Transverse colon (tissue), 4 donors: ENCODE data around the gene OR4F15.

Experiments used
- EP300 ChIP-seq: sonication (generic); formaldehyde crosslinking; IDR thresholded peaks from one replicate; pipeline ENCODE4 v1.6.1; 2017; ENCODE audit warnings: antibody characterized with exemption, low read depth
- POLR2A ChIP-seq: fragments of 450-650 bp; IDR thresholded peaks from one replicate; pipeline ENCODE4 v1.6.1; 2016; ENCODE audit warnings: antibody characterized with exemption, mild to moderate bottlenecking, moderate library complexity
- POLR2AphosphoS5 ChIP-seq, 3 donors: sonication (generic); formaldehyde crosslinking; IDR thresholded peaks; one replicate each; pipeline ENCODE4 v1.6.1; 2016; ENCODE audit warnings: antibody characterized with exemption in 3 of 3
- TF ChIP-seq, protein P1 (sequence below), 5 experiments: fragments of 200-600 bp in 3 of 5; fragments of 450-650 bp in 2 of 5; sonication (generic) in 3 of 5; IDR thresholded peaks; 1 replicate in 2 of 5; 2 replicates in 3 of 5; pipeline ENCODE4 v1.5.1; 2016 to 2017; ENCODE audit warnings: antibody characterized with exemption in 5 of 5, inconsistent platforms in 3 of 5, mild to moderate bottlenecking in 2 of 5, moderate library complexity in 1 of 5

GRCh38 chr15:101804941-101805340 is 7.1 kb upstream of the OR4F15 start:
- TF ChIP-seq POLR2AphosphoS5 (IDR thresholded peaks at IDR 0.05): no peak
- TF ChIP-seq, protein P1, sequence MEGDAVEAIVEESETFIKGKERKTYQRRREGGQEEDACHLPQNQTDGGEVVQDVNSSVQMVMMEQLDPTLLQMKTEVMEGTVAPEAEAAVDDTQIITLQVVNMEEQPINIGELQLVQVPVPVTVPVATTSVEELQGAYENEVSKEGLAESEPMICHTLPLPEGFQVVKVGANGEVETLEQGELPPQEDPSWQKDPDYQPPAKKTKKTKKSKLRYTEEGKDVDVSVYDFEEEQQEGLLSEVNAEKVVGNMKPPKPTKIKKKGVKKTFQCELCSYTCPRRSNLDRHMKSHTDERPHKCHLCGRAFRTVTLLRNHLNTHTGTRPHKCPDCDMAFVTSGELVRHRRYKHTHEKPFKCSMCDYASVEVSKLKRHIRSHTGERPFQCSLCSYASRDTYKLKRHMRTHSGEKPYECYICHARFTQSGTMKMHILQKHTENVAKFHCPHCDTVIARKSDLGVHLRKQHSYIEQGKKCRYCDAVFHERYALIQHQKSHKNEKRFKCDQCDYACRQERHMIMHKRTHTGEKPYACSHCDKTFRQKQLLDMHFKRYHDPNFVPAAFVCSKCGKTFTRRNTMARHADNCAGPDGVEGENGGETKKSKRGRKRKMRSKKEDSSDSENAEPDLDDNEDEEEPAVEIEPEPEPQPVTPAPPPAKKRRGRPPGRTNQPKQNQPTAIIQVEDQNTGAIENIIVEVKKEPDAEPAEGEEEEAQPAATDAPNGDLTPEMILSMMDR (IDR thresholded peaks at IDR 0.05): no peak
- no peak for TF ChIP-seq POLR2A
- TF ChIP-seq EP300: no peak
